T-helper 2 cell treated with Interferon-gamma antibody and Interleukin-4, amounts not matched to agents 5 μg/mL and 100 μg/mL, for 36 hours (primary cell): ENCODE results near the gene MIEF2.

Experiments used
- DNase-seq: peaks from one replicate; pipeline ENCODE4 v3.0.0; 2021; ENCODE audit warnings: low spot score
- H3K27ac Mint-ChIP-seq: one replicate; pipeline ENCODE4 v1.8.0; 2021; ENCODE audit warnings: mild to moderate bottlenecking, mixed read lengths
- H3K27me3 Mint-ChIP-seq: one replicate; pipeline ENCODE4 v1.8.0; 2021; ENCODE audit warnings: low read depth, mixed read lengths
- H3K36me3 Mint-ChIP-seq: one replicate; pipeline ENCODE4 v1.8.0; 2021; ENCODE audit warnings: low read depth, mixed read lengths
- H3K4me1 Mint-ChIP-seq: one replicate; pipeline ENCODE4 v1.8.0; 2021; ENCODE audit warnings: low read depth, mixed read lengths
- H3K4me3 Mint-ChIP-seq: one replicate; pipeline ENCODE4 v1.8.0; 2022; ENCODE audit warnings: mild to moderate bottlenecking, moderate library complexity, mixed read lengths
- H3K9me3 Mint-ChIP-seq: one replicate; pipeline ENCODE4 v1.8.0; 2021; ENCODE audit warnings: mixed read lengths

Gene MIEF2

GRCh38 chr17:18314731-18315561 is 54.5 kb downstream of the MIEF2 start, which contains the start of the genes SMCR8 and TOP3A:
SMCR8 (plus strand) TSS chr17:18315293; CDS start chr17:18315790, 497 bp downstream.
TOP3A (minus strand) TSS chr17:18314994; CDS start chr17:18314778, 216 bp downstream.
- H3K27ac Mint-ChIP-seq: peak within 1 kb of the TSS; percentile 99
- H3K27me3 Mint-ChIP-seq: no peaks in the 10 kb centered on the region
- peak; percentile 97 for DNase-seq
- H3K36me3 Mint-ChIP-seq: peaks cover 52% of the 10 kb centered on the region
- H3K9me3 Mint-ChIP-seq: no peaks in the 10 kb centered on the region
- peak within 1 kb of the TSS; percentile 95 for H3K4me3 Mint-ChIP-seq
- H3K4me1 Mint-ChIP-seq: peaks cover 60% of the 10 kb centered on the region

DNA sequence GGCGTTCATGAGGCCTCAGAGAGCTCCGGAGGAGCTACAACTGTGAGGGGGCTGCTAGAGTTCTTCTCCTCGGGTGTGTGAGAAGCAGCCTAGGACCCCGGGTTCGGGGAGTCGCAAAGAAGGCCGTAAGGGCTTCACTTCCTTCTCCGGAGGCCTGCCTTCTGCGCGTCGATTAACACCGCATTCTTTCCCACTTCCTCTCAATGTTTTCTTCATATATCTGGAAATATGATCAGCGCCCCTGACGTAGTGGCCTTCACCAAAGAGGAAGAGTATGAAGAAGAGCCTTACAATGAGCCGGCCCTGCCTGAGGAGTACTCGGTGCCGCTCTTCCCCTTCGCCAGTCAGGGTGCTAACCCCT is 55.1 kb downstream of the MIEF2 start:
- Mint-ChIP-seq H3K4me1 (peaks cover 60% of the 10 kb centered on the region), H3K9me3 (no peaks in the 10 kb centered on the region), H3K4me3 (peak overlapping the region; percentile 95), H3K27ac (peak overlapping the region; percentile 99), H3K36me3 (peaks cover 52% of the 10 kb centered on the region), H3K27me3 (no peaks in the 10 kb centered on the region)
- DNase-seq: peak; percentile 17

- Mint-ChIP-seq H3K27ac (peak overlapping the region; percentile 99), H3K4me3 (peak overlapping the region; percentile 95), H3K9me3 (no peaks in the 10 kb centered on the region), H3K36me3 (peaks cover 50% of the 10 kb centered on the region), H3K4me1 (peaks cover 60% of the 10 kb centered on the region), H3K27me3 (no peaks in the 10 kb centered on the region)
- no peak for DNase-seq
These were observed 55.5 kb downstream of the MIEF2 start for GRCh38 chr17:18315961-18316360.
